ENCODE results near the gene XIRP1.

DNA sequence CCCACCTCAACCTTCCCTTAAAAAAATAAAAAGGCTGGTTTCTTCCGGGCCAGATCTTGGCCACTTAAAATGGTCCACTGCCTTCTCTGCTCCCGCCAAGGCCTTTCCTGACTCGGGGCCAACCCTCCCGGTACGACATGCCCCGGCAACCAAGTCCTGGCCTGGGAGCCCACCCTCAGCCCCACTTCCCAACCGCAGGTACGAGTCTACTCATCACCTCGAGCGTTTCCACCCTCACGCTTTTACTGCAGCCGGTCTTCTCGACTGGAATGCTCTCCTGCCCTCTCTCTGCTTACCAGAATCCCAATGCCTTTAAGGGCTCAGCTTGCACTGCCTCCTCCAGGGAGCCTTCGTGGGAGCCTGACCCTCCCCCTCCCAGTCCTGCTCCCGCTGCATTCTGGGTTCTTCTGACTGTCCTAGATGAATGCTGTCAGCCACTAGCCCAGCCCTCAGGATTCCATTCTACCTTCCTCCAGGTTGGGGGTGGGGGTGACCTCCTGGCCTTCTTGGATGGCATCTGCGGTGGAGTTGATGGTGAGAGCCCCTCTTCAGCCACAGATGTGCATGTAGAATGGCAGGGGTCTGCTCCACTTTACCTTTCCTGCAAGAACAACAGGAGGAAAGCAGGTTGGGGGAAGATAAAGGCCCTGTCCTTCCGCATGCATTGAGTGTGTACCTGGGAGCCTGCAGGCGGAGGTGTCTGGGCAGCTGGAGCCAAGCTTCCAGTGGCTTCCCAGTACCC lies 37.9 kb downstream of the XIRP1 start:
- TF ChIP-seq POLR2A (IDR thresholded peaks at IDR 0.05): no peak
- TF ChIP-seq, protein P1, sequence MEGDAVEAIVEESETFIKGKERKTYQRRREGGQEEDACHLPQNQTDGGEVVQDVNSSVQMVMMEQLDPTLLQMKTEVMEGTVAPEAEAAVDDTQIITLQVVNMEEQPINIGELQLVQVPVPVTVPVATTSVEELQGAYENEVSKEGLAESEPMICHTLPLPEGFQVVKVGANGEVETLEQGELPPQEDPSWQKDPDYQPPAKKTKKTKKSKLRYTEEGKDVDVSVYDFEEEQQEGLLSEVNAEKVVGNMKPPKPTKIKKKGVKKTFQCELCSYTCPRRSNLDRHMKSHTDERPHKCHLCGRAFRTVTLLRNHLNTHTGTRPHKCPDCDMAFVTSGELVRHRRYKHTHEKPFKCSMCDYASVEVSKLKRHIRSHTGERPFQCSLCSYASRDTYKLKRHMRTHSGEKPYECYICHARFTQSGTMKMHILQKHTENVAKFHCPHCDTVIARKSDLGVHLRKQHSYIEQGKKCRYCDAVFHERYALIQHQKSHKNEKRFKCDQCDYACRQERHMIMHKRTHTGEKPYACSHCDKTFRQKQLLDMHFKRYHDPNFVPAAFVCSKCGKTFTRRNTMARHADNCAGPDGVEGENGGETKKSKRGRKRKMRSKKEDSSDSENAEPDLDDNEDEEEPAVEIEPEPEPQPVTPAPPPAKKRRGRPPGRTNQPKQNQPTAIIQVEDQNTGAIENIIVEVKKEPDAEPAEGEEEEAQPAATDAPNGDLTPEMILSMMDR (IDR thresholded peaks at IDR 0.05): no peak

Data from uterus (tissue), 2 donors.